GM19397 (cell line): ENCODE results near the gene PACSIN2.
"Not testable (repeated sequence)": the region's sequence is repeated elsewhere in the genome, so short reads cannot be mapped to it uniquely, and the experiment has no call there.

Experiments used
- ATAC-seq: cut with Tn5 transposase; IDR thresholded peaks from one replicate; pipeline ENCODE4 v1.9.1; 2021; ENCODE audit warnings: mild to moderate bottlenecking, moderate library complexity; ENCODE audit not compliant: unreplicated experiment

Gene PACSIN2

GRCh38 chr22:43012390-43012789 is 2.6 kb downstream of the PACSIN2 start:
- no peak for ATAC-seq

GRCh38 chr22:43011079-43011478 is 3.9 kb downstream of the PACSIN2 start:
- ATAC-seq, result no peak

- ATAC-seq, result no peak
These were observed 5.5 kb downstream of the PACSIN2 start for GRCh38 chr22:43009444-43009843.

- ATAC-seq, result no peak
These were observed 6.0 kb downstream of the PACSIN2 start for GRCh38 chr22:43008921-43009320.

- ATAC-seq, result no peak
These were observed 6.4 kb downstream of the PACSIN2 start for GRCh38 chr22:43008509-43008908.

GRCh38 chr22:43007519-43008102 is 7.3 kb downstream of the PACSIN2 start:
- no peak for ATAC-seq

GRCh38 chr22:43006753-43007152 is 8.2 kb downstream of the PACSIN2 start:
- ATAC-seq, result no peak

- ATAC-seq, result no peak
These were observed 8.9 kb downstream of the PACSIN2 start for GRCh38 chr22:43006016-43006505.

- ATAC-seq, result no peak
These were observed 9.8 kb downstream of the PACSIN2 start for GRCh38 chr22:43005106-43005505.

GRCh38 chr22:43004362-43005035 is 10.4 kb downstream of the PACSIN2 start:
- ATAC-seq, result no peak

GRCh38 chr22:43002202-43002586 is 12.8 kb downstream of the PACSIN2 start:
- ATAC-seq, result no peak

GRCh38 chr22:43001271-43002201 is 13.4 kb downstream of the PACSIN2 start:
- no peak for ATAC-seq

- ATAC-seq, result no peak
These were observed 14.3 kb downstream of the PACSIN2 start for GRCh38 chr22:43000441-43001175.

- ATAC-seq, result no peak
These were observed 17.3 kb downstream of the PACSIN2 start for GRCh38 chr22:42997582-42998090.

GRCh38 chr22:42996646-42997365 is 18.1 kb downstream of the PACSIN2 start:
- ATAC-seq, result no peak

- not testable (repeated sequence) for ATAC-seq
These were observed 19.3 kb downstream of the PACSIN2 start for GRCh38 chr22:42995654-42996053.

- ATAC-seq, result no peak
These were observed 19.9 kb downstream of the PACSIN2 start for GRCh38 chr22:42994917-42995562.

GRCh38 chr22:42994276-42994916 is 20.6 kb downstream of the PACSIN2 start:
- no peak for ATAC-seq

- no peak for ATAC-seq
These were observed 21.2 kb downstream of the PACSIN2 start for GRCh38 chr22:42993651-42994275.
